DMS79 treated with DMSO at 0.1 percent for 48 hours (cell line): Measurements from ENCODE around the gene AMZ2.

Experiments used
- DNase-seq: peaks from one replicate; lab custom pipeline; 2025; lab: John Stamatoyannopoulos, UW

AMZ2 gene

GRCh38 chr17:68291836-68292688 is 44.2 kb downstream of the AMZ2 start:
- no peak for DNase-seq

GRCh38 chr17:68292689-68293040 is 44.8 kb downstream of the AMZ2 start:
- DNase-seq = no peak

- no peak for DNase-seq
These were observed 45.8 kb downstream of the AMZ2 start for GRCh38 chr17:68293490-68294195.

GRCh38 chr17:68294196-68294555 is 46.3 kb downstream of the AMZ2 start:
- no peak for DNase-seq

GRCh38 chr17:68294617-68295016 is 46.8 kb downstream of the AMZ2 start:
- no peak for DNase-seq

- DNase-seq = no peak
These were observed 47.2 kb downstream of the AMZ2 start for GRCh38 chr17:68295086-68295485.

- DNase-seq = no peak
These were observed 48.7 kb downstream of the AMZ2 start for GRCh38 chr17:68296217-68297191.

GRCh38 chr17:68297195-68297594 is 49.4 kb downstream of the AMZ2 start:
- no peak for DNase-seq

GRCh38 chr17:68298601-68299000 is 50.8 kb downstream of the AMZ2 start:
- DNase-seq = no peak

- DNase-seq = no peak
These were observed 52.0 kb downstream of the AMZ2 start for GRCh38 chr17:68299817-68300216.

GRCh38 chr17:68301438-68301959 is 53.7 kb downstream of the AMZ2 start:
- DNase-seq = no peak

- DNase-seq = no peak
These were observed 54.3 kb downstream of the AMZ2 start for GRCh38 chr17:68302066-68302564.

GRCh38 chr17:68302666-68303065 is 54.8 kb downstream of the AMZ2 start:
- DNase-seq = no peak

- DNase-seq = no peak
These were observed 56.9 kb downstream of the AMZ2 start for GRCh38 chr17:68304706-68305105.

GRCh38 chr17:68305142-68305541 is 57.3 kb downstream of the AMZ2 start:
- no peak for DNase-seq
